CD4-positive, alpha-beta T cell treated with Interleukin-1 beta for 1 hour (primary cell): ENCODE data around the gene WASF3.
"Not testable (repeated sequence)": the region's sequence is repeated elsewhere in the genome, so short reads cannot be mapped to it uniquely, and the experiment has no call there.

Source experiments
- DNase-seq, 2 donors: peaks; one replicate each; pipeline ENCODE4 v3.0.0-alpha.2; 2020 to 2022

The WASF3 gene

GRCh38 chr13:26590951-26591350 lies 33.5 kb downstream of the WASF3 start:
- DNase-seq, result no peak

- DNase-seq, result no peak
Observed at GRCh38 chr13:26591672-26592071, 34.2 kb downstream of the WASF3 start.

GRCh38 chr13:26593661-26594060 lies 36.2 kb downstream of the WASF3 start:
- no peak for DNase-seq

- DNase-seq, result no peak
Observed at GRCh38 chr13:26594363-26594762, 36.9 kb downstream of the WASF3 start.

- DNase-seq, result no peak
Observed at GRCh38 chr13:26596458-26596857, 39.0 kb downstream of the WASF3 start.

- no peak for DNase-seq
Observed at GRCh38 chr13:26599403-26599802, 41.9 kb downstream of the WASF3 start.

- DNase-seq, result no peak
Observed at GRCh38 chr13:26599860-26600259, 42.4 kb downstream of the WASF3 start.

- no peak for DNase-seq
Observed at GRCh38 chr13:26600343-26600742, 42.9 kb downstream of the WASF3 start.

- no peak for DNase-seq
Observed at GRCh38 chr13:26601669-26602068, 44.2 kb downstream of the WASF3 start.

GRCh38 chr13:26602783-26603182 lies 45.3 kb downstream of the WASF3 start:
- no peak for DNase-seq

GRCh38 chr13:26604784-26605545 lies 47.5 kb downstream of the WASF3 start:
- no peak for DNase-seq

GRCh38 chr13:26605845-26606244 lies 48.4 kb downstream of the WASF3 start:
- DNase-seq, result no peak

- no peak for DNase-seq
Observed at GRCh38 chr13:26606631-26607030, 49.1 kb downstream of the WASF3 start.

- DNase-seq, result no peak
Observed at GRCh38 chr13:26614721-26615120, 57.2 kb downstream of the WASF3 start.

- no peak for DNase-seq
Observed at GRCh38 chr13:26616126-26616525, 58.6 kb downstream of the WASF3 start.

- no peak for DNase-seq
Observed at GRCh38 chr13:26618726-26619125, 61.2 kb downstream of the WASF3 start.

GRCh38 chr13:26619358-26619757 lies 61.9 kb downstream of the WASF3 start:
- DNase-seq, result no peak

- DNase-seq, result no peak
Observed at GRCh38 chr13:26621731-26622401, 64.4 kb downstream of the WASF3 start.

GRCh38 chr13:26623125-26623524 lies 65.6 kb downstream of the WASF3 start:
- DNase-seq, result no peak

GRCh38 chr13:26624572-26624971 lies 67.1 kb downstream of the WASF3 start:
- DNase-seq, result no peak

- no peak for DNase-seq
Observed at GRCh38 chr13:26626271-26626670, 68.8 kb downstream of the WASF3 start.

- no peak for DNase-seq
Observed at GRCh38 chr13:26628706-26629105, 71.2 kb downstream of the WASF3 start.

- DNase-seq, result no peak
Observed at GRCh38 chr13:26629260-26629825, 71.9 kb downstream of the WASF3 start.

GRCh38 chr13:26635634-26636033 lies 78.2 kb downstream of the WASF3 start:
- DNase-seq, result not testable (repeated sequence)
